Measurements from ENCODE around the gene ADGRD1.

ADGRD1 gene

DNA sequence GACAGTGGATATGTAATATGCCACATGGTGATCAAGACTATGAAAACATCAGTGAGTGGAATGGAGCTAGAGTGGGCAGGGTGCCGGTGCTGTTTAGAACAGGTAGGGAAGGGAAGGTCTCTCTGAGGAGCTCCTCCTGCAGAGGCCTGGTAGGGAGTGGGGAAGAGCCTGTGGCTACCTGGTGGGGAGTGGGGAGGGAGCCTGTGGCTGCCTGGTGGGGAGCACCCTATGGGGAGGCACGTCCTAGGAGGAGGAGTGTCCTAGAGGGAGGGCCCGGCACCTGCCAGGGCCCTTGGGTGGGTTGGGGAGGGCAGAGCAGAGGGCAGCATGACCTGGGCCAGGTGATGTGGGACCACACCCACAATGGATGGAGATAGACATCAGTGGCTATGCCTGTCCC is 122.6 kb downstream of the ADGRD1 start:
- DNase-seq = no peak

GRCh38 chr12:131076791-131077747 is 123.4 kb downstream of the ADGRD1 start:
- peak; percentile 12 for DNase-seq

DNA sequence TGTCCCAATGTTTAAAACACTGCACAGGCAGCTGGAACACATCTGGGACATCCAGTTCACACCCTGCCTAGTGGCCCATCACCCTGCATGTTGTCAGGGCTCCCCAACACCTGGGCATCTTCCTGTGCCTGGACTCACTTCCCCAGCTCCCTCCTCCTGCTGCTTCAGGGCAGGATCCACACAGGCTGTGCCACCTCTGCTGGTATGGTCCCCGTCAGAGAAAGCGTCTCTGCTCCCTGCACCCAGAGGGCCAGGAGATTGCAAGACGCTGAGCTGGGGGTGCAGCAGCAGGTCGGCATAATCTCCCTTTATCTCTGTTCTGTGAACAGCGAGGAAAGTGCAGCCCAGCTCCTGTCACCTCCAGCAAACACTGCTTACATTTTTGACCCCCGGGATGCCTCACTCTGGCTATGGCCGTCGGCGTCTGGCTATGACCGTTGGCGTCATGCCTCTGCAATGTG is 124.3 kb downstream of the ADGRD1 start:
- DNase-seq = no peak

GRCh38 chr12:131082290-131083194 is 128.8 kb downstream of the ADGRD1 start:
- peak; percentile 5 for DNase-seq

- DNase-seq = peak; percentile 27
These were observed 130.8 kb downstream of the ADGRD1 start for GRCh38 chr12:131084341-131085011.

GRCh38 chr12:131085125-131085815 is 131.6 kb downstream of the ADGRD1 start:
- DNase-seq = peak; percentile 34

- DNase-seq = peak; percentile 26
These were observed 132.3 kb downstream of the ADGRD1 start for GRCh38 chr12:131085816-131086591.

GRCh38 chr12:131087302-131087818 is 133.7 kb downstream of the ADGRD1 start:
- DNase-seq = peak; percentile 11

- DNase-seq = peak; percentile 28
These were observed 134.4 kb downstream of the ADGRD1 start for GRCh38 chr12:131087991-131088700.

GRCh38 chr12:131088701-131089530 is 135.2 kb downstream of the ADGRD1 start:
- DNase-seq = peak; percentile 39

- peak; percentile 32 for DNase-seq
These were observed 136.0 kb downstream of the ADGRD1 start for GRCh38 chr12:131089531-131090273.

DNA sequence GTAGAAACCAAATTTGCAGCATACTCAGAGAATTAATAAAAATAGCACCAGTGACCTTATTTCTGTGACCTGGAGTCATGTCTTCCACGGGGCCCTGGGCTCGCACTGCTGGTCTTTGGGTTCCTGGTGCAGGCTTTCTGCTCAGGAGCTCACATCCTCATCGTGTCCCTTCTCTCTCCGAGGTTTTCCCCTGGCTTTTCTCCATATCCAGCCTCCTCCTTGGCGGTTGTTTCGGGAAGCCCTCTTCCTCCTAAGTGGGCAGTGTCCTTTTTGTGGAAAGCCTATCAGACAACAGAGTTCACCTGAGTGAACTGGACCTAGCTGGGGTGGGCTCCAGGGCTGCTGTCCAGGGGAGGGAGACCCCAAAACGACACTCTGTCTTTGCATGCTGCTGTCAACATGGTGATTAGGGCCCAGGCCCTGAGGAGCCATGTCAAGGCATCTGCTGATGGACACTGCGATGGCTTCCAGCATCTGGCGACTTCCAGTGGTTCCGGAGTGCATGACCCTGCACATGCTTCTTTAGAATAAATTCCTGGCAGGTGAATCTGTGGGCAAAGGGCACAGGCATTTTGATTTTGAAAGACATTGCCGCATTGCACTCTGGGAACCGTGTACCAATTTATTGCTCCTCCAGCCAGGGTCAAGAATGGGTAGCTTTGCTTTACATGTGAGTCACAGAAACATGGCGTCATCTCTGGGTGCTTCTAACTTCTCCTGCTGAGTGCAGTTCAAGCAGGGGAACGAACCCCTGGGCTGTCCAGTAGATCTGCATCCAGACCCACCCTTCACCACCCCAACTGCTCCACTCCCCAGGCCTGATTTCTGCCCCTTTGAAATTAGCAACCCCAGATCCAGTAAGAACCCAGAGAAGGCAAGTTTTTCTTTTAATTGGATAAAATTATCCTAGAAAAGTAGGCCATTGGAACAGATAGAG is 136.8 kb downstream of the ADGRD1 start:
- peak; percentile 39 for DNase-seq

GRCh38 chr12:131091413-131091975 is 137.8 kb downstream of the ADGRD1 start:
- DNase-seq = no peak

- peak; percentile 41 for DNase-seq
These were observed 138.4 kb downstream of the ADGRD1 start for GRCh38 chr12:131091976-131092691.

DNA sequence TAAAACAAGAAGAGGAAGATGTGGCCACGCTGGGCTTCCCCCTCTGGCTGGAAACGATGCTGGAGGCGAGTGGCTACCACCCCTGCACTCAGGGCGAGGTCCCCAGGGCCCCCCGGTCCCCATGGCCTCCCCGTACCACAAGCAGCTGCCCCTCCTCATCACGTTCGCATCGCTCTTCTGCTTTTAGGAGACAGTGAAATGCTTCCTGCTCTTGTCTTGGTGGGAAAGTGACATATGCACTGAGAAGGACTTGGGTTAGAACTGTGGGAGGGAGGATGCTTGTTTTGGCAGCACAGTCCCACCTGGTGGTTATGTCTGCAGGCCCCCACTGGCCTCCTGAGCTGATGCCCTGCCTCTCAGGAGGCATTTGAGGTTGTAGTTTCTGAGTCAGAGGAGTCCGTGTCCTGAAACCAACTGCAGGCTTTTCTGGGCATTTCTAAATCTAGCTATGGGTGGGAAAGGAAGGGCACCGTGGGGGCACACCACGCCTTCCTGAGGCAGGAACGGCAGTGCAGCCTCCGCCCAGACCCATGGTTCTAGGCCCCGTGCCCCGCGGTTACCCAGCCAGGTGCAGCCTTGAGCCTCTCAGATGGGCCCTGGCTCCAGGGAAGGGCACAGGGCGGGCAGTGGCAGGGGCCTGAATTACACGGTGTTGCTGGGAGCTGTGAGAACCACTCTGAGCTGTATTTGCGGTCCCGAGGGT is 139.3 kb downstream of the ADGRD1 start:
- DNase-seq = peak; percentile 48

- DNase-seq = no peak
These were observed 139.9 kb downstream of the ADGRD1 start for GRCh38 chr12:131093604-131093955.
